Vagina (tissue), 2 donors: ENCODE measurements around the gene PSPH. TPM values are rescaled to one million over a fixed set of nuclear protein-coding genes. Genes with fewer than 3 reads are reported as not detected.
"Not testable (repeated sequence)": the region's sequence is repeated elsewhere in the genome, so short reads cannot be mapped to it uniquely, and the experiment has no call there.

Source experiments
- DNase-seq, 2 donors: peaks; one replicate each; pipeline ENCODE4 v3.0.0-alpha.2; 2017; ENCODE audit errors: extremely low spot score in 2 of 2
- H3K27ac ChIP-seq: fragments of 200-600 bp; sonication (generic); one replicate; pipeline ENCODE4 v1.5.1; 2019
- H3K27me3 ChIP-seq: fragments of 200-600 bp; sonication (generic); one replicate; pipeline ENCODE4 v1.5.1; 2019
- H3K36me3 ChIP-seq, 2 donors: fragments of 200-600 bp; sonication (generic); one replicate each; pipeline ENCODE4 v1.5.1; 2017 to 2019
- H3K4me1 ChIP-seq: fragments of 200-600 bp; sonication (generic); one replicate; pipeline ENCODE4 v1.5.1; 2019
- H3K4me3 ChIP-seq, 2 donors: fragments of 200-600 bp; sonication (generic); 1 replicate in 1 of 2; 2 replicates in 1 of 2; pipeline ENCODE4 v1.5.1; 2016 to 2019
- H3K9me3 ChIP-seq: fragments of 200-600 bp; sonication (generic); one replicate; pipeline ENCODE4 v1.5.1; 2019
- CTCF ChIP-seq, 3 experiments: fragments of 450-650 bp in 2 of 3; fragments of 200-600 bp in 1 of 3; sonication (generic) in 1 of 3; IDR thresholded peaks; one replicate each; pipeline ENCODE4 v1.5.1; 2017 to 2019; ENCODE audit warnings: antibody characterized with exemption in 3 of 3, mild to moderate bottlenecking in 2 of 3, moderate library complexity in 2 of 3
- POLR2A ChIP-seq, 2 donors: fragments of 450-650 bp; IDR thresholded peaks; one replicate each; pipeline ENCODE4 v1.6.1; 2017; ENCODE audit warnings: antibody characterized with exemption in 2 of 2, mild to moderate bottlenecking in 2 of 2, moderate library complexity in 2 of 2
- POLR2AphosphoS5 ChIP-seq, 2 donors: sonication (generic); formaldehyde crosslinking; IDR thresholded peaks; one replicate each; pipeline ENCODE4 v1.9.0; 2017; ENCODE audit warnings: antibody characterized with exemption in 2 of 2, mild to moderate bottlenecking in 2 of 2, low read depth in 1 of 2; ENCODE audit not compliant: insufficient read depth in 1 of 2
- intact Hi-C: fragments of 100-400 bp; cut with DNase I; formaldehyde crosslinking; loops from one replicate; pipeline ENCODE4 v1.15.1; 2023
- total RNA-seq: library from RNA; depleted of rRNA; stranded (reverse); fragments of >200 nt; gene quantifications from one replicate; pipeline ENCODE4 v1.2.3, GENCODE V29; 2016

PSPH gene
- total RNA-seq, 1 donor from 2014 or later = 13.3 TPM

- H3K27me3 ChIP-seq = no peaks in the 10 kb centered on the region
- intact Hi-C loops = no loop called here
- no peak for TF ChIP-seq CTCF (IDR thresholded peaks at IDR 0.05)
- TF ChIP-seq POLR2AphosphoS5 (IDR thresholded peaks at IDR 0.05; ENCODE audit: insufficient read depth in 1 of 2, low read depth in 1 of 2) = no peak
- no peak for TF ChIP-seq POLR2A (IDR thresholded peaks at IDR 0.05)
- no peak for DNase-seq
- no peaks in the 10 kb centered on the region for H3K9me3 ChIP-seq
- H3K36me3 ChIP-seq = no peaks in the 10 kb centered on the region
- no peak overlapping the region for H3K4me3 ChIP-seq
- peak overlapping the region; percentile 42 for H3K27ac ChIP-seq
- H3K4me1 ChIP-seq = peaks cover 24% of the 10 kb centered on the region
Measured at GRCh38 chr7:56091591-56091990, 40.3 kb upstream of the PSPH start.

- no peak overlapping the region for H3K27ac ChIP-seq
- no peaks in the 10 kb centered on the region for H3K9me3 ChIP-seq
- no peak for TF ChIP-seq POLR2A (IDR thresholded peaks at IDR 0.05)
- intact Hi-C loops = no loop called here
- no peaks in the 10 kb centered on the region for H3K36me3 ChIP-seq
- peaks cover 11% of the 10 kb centered on the region for H3K4me1 ChIP-seq
- no peak overlapping the region for H3K4me3 ChIP-seq
- no peaks in the 10 kb centered on the region for H3K27me3 ChIP-seq
- no peak for DNase-seq
Measured at GRCh38 chr7:56087445-56087844, 36.2 kb upstream of the PSPH start.

- Histone ChIP-seq H3K4me1 (peaks cover 5% of the 10 kb centered on the region), H3K9me3 (no peaks in the 10 kb centered on the region), H3K27me3 (no peaks in the 10 kb centered on the region), H3K4me3 (no peak overlapping the region), H3K36me3 (no peaks in the 10 kb centered on the region), H3K27ac (no peak overlapping the region)
- DNase-seq = no peak
- intact Hi-C loops = no loop called here
- TF ChIP-seq CTCF (IDR thresholded peaks at IDR 0.05) (no peak), POLR2A (IDR thresholded peaks at IDR 0.05) (no peak), POLR2AphosphoS5 (IDR thresholded peaks at IDR 0.05; ENCODE audit: insufficient read depth in 1 of 2, low read depth in 1 of 2) (no peak)
Measured at GRCh38 chr7:56086761-56087160, 35.5 kb upstream of the PSPH start.

- peaks cover 0 to 14% of the 10 kb centered on the region in 2 donors for H3K36me3 ChIP-seq
- no peaks in the 10 kb centered on the region for H3K9me3 ChIP-seq
- intact Hi-C loops = no loop called here
- TF ChIP-seq POLR2A (IDR thresholded peaks at IDR 0.05) = no peak
- no peak for TF ChIP-seq CTCF (IDR thresholded peaks at IDR 0.05)
- no peak for TF ChIP-seq POLR2AphosphoS5 (IDR thresholded peaks at IDR 0.05; ENCODE audit: insufficient read depth in 1 of 2, low read depth in 1 of 2)
- no peak for DNase-seq
- peaks cover 20% of the 10 kb centered on the region for H3K4me1 ChIP-seq
- no peaks in the 10 kb centered on the region for H3K27me3 ChIP-seq
- H3K27ac ChIP-seq = no peak overlapping the region
- no peak overlapping the region for H3K4me3 ChIP-seq
Measured at GRCh38 chr7:56083150-56083785, 32.0 kb upstream of the PSPH start.

GRCh38 chr7:56081626-56082340, 30.5 kb upstream of the PSPH start:
- TF ChIP-seq POLR2AphosphoS5 (IDR thresholded peaks at IDR 0.05; ENCODE audit: insufficient read depth in 1 of 2, low read depth in 1 of 2) = no peak
- TF ChIP-seq POLR2A (IDR thresholded peaks at IDR 0.05) = no peak
- no peak for TF ChIP-seq CTCF (IDR thresholded peaks at IDR 0.05)
- peaks cover 20% of the 10 kb centered on the region for H3K4me1 ChIP-seq
- no peaks in the 10 kb centered on the region for H3K27me3 ChIP-seq
- intact Hi-C loops = no loop called here
- H3K36me3 ChIP-seq = peaks cover 0 to 21% of the 10 kb centered on the region in 2 donors
- H3K9me3 ChIP-seq = no peaks in the 10 kb centered on the region
- no peak overlapping the region for H3K4me3 ChIP-seq
- no peak overlapping the region for H3K27ac ChIP-seq
- no peak for DNase-seq

GRCh38 chr7:56080726-56081435, 29.6 kb upstream of the PSPH start:
- H3K9me3 ChIP-seq, H3K27me3 ChIP-seq, H3K27ac ChIP-seq, intact Hi-C loops, DNase-seq, H3K4me3 ChIP-seq: not testable (repeated sequence)
- Histone ChIP-seq H3K36me3 (peaks cover 0 to 21% of the 10 kb centered on the region in 2 donors), H3K4me1 (peaks cover 20% of the 10 kb centered on the region)
